SW 1271 (cell line): ENCODE results near the gene SNX24.
"Not testable (repeated sequence)": the region's sequence is repeated elsewhere in the genome, so short reads cannot be mapped to it uniquely, and the experiment has no call there.

Source experiments
- DNase-seq, 2 experiments: peaks; one replicate each; lab custom pipeline; 2025; lab: John Stamatoyannopoulos, UW

SNX24 gene

GRCh38 chr5:122967085-122967484, 121.7 kb downstream of the SNX24 start:
- no peak for DNase-seq

DNA sequence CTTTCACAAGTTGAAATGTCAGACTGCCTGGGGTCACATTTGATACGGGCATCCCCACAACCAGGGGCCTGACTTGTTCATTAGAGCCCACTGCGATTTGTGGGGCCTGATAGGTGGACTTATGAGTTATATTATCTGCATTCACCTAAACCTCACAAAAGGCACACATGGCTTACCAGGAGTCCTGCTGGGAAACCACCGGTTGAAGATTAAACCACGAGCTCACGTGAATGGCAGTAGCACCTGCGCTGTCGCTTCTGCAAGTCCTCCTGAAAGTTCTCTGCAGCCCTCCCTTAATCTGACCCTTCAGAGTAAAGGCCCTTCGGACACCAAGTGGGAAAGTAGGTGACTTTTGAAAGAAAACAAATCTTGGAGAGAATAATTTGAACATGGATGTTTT, 122.2 kb downstream of the SNX24 start:
- DNase-seq, result no peak

GRCh38 chr5:122968056-122968455, 122.6 kb downstream of the SNX24 start:
- DNase-seq, result not testable (repeated sequence)

DNA sequence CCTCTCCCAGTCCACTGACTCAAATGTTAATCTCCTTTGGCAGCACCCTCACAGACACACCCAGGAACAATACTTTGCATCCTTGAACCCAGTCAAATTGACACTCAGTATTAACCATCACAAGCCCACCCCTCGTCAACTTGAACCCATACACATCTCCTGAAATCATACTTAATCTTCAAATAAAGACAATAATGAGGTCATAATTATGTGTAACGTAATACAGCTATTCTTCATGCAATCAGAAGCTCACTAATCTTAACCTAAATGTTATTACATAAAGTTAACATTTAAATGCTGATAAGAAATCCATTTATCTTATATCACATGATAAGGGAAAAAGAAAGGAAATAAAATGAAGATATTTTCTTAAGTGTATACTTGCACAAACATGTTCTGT, 125.9 kb downstream of the SNX24 start:
- DNase-seq, result no peak

DNA sequence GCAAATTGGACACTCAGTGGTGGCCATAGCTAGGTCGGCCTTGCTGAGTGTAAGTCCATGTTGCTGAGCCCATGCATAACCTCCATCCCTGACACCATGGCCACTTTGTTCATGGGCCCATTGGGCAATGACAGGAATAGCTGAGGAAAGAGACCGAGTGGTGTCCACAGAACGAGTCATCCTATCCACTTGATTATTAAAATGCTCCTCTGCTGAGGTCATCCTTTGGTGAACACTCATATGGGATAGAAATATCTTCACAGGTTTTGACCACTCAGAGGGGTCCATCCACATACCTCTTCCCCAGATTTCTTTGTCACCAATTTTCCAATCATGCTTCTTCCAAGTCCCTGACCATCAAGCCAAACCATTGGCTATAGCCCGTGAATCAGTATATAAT, 127.5 kb downstream of the SNX24 start:
- no peak for DNase-seq

DNA sequence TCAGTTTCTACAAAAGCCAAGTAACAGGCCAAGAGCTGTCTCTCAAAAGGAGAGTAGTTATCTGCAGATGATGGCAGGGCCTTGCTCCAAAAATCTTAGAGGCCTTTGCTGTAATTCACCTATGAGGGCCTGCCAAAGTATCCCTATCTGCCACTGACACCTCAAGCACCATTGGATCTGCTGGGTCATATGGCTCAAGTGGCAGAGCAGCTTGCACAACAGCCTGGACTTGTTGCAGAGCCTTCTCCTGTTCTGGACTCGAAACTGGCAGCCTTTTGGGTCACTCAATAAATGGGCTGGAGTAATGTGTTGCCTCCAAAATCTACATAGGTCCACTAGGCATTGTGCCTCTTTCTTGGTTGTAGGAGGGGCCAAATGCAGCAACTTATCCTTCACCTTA, 128.3 kb downstream of the SNX24 start:
- not testable (repeated sequence) for DNase-seq

GRCh38 chr5:122974251-122974650, 128.8 kb downstream of the SNX24 start:
- DNase-seq, result not testable (repeated sequence)

DNA sequence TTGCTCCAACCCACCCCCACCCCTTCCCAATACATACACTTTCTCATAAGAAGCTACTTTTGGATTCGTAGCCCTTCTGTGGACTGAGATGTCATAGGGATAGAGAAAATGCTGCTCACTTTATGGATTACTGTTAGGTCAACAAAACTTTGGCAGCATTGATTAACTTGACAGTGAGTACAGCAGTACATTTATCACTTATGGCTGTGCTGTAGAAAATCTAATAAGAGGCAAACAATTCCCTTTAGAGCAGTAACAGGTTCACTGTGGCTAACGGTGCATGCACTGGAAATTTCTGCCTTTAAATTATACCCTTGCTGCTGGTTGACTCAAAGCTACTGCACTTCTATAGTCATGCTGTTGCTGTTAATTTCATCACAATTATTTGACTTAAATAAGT, 131.9 kb downstream of the SNX24 start:
- DNase-seq, result no peak

- no peak for DNase-seq
These were observed 132.7 kb downstream of the SNX24 start for GRCh38 chr5:122978068-122978467.

DNA sequence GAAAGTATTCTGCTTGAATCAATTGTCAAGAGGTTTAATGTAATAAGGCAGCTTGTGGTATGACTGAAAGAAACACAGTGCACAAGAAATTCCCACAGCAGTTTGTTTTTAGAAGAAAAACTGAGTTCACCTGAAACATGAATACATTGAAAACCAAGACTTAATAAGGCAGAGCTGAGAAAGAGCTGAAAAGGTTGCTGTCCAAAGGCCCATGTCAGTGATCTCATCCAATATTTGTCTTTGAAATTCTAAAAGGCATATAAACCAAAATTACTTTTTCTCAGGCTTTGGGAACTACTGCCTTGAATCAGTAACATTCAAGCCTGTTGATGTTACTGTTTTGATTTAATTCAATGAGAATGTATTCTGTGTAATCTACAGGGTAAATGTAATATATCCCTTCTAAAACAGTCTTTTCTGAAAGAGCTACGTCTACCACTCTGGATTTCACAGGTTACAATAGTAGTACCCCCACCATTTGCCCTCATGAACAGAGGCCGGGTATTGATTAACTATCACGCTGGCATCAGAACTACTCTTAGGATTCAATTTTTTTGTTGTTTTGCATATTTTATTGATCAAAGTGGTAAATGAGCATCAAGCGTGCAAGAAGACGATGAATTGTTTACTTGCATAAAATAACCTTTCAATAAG, 133.4 kb downstream of the SNX24 start:
- DNase-seq, result no peak

- no peak for DNase-seq
These were observed 136.4 kb downstream of the SNX24 start for GRCh38 chr5:122981846-122982245.

GRCh38 chr5:122982376-122982775, 137.0 kb downstream of the SNX24 start:
- no peak for DNase-seq

- DNase-seq, result no peak
These were observed 139.0 kb downstream of the SNX24 start for GRCh38 chr5:122984425-122984824.

DNA sequence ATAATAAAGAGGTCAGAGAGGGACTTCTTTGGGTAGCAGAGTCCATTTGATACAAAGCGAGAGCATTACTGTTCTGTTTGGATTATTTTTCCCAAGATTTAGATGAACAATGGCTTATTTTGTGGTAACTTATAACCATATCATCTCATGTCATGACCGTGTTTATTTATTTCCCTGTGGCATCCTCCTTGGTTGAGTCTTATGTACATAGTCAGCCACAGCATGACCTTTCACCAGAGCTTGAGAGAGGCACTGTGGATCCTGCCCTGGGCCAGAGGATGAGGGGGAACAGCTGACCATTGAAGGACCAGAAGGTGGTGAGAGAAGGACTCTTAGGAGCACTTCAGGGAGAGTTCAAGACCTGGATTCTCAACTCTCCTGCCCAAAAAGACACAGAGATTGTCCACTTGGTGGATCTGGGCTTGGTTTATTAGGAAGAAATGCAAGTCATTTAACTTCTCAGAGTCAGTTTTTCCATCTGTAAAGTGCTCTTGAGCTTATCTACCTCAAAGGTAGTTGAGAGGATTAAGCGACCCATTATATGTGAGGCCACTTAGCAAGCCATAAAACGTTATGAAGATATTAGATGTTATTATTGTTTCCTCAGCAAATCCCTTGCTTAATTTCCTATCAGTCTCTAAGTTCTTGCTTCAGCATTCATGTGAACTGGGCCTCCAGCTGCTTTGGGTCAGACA, 139.7 kb downstream of the SNX24 start:
- DNase-seq, result no peak

GRCh38 chr5:122985954-122986721, 140.7 kb downstream of the SNX24 start:
- DNase-seq, result no peak

DNA sequence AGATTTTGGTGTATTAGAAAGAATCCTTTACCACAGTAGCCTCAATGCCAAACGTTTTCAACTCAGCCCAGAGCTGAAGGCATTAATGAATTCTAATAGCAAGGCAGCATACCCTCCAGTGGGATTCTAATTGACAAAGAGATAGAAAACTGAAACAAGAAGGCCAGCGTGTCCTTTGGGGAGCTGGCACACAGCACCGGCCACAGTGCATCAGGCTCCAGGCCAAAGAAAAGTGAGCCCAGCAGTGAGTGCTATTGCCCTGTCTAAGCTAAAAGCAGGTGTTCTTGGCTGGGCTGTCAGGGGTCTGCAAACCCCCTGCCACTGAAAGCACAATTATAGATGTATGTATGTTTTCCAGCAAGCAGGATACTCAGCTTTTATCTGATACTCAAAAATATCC, 150.7 kb downstream of the SNX24 start:
- no peak for DNase-seq

DNA sequence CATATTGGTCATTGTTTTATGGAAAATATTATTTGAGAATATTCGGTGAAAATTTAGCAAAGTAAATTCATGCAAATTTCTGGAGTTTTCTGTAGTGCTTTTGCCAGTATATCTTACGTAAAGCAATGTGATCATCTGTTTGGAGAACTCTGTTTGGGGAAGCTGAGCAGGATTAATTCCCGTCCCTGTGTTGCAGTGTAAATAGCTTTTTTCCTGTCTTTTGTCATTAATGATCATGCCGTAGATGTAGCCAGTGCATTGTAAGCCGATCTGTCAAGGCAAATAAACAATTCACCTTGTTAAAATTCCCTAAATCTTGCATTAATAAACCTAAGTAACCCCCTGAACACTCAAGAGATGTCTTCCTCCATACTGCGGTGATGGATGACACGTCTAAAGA, 151.9 kb downstream of the SNX24 start:
- DNase-seq, result no peak

DNA sequence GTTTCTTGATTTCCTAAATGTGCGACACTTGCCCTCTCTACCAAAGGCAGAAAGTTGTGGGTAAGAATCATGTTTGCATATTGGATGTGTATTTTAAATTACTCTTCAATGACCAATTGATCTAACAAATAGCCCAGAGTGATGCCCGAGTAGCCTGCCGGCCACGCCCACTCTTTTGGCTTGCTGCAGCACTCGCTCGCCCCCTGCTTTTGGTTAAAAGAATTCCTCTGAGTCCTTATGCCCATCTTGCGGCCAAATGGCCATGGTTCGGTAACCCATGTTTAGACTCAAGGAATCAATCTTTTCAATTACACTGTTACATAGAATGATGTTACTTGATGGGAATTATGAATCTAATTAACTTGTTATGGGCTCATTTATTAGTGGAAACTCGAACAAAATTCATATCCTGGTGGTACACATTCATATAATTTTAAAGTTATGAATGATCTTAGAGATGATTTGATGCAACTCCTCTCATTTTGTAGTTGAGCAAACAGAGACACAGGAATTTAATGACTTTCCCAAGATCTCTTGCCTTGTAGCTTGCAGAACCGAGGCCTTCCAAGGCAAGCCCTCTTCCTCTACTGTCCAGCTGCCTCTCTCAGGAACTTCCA, 154.6 kb downstream of the SNX24 start:
- no peak for DNase-seq

DNA sequence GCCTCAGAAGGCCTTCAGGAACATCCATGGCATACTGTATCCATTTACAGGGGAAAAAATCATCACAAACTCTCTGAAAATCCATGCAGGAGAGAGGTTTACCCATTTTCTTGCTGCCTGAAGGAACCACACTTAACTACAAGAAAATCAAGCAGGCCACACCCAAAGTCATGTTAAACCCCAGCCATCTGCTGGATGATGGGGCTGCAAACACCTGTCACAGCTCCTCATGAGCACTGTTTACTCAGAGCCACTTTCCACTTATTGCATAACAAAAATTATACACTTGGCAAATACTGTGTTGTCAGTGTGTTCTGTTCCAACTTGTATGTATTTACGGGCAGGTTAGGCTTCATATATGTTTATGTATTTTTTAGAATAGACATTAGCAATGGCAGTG, 155.3 kb downstream of the SNX24 start:
- no peak for DNase-seq

DNA sequence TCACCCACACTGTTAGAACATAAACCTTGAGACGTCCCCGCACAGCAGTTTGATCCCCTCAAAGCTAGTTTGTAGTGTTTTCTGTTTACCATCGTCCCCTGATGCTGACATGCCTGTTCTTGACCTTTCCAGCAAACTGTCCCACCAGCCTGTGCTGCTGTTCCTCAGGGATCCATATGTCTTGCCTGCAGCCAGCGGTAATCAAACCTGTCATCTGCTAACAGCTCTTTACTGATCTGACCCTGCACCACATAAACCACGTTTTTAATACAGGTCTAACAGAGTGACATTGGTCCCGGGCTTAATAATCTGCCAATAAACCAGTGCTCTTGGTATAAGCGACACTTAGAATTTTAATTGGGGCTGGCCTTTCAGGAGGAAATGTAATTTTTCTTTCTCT, 156.4 kb downstream of the SNX24 start:
- DNase-seq, result no peak

GRCh38 chr5:123007182-123007581, 161.8 kb downstream of the SNX24 start:
- DNase-seq, result no peak

DNA sequence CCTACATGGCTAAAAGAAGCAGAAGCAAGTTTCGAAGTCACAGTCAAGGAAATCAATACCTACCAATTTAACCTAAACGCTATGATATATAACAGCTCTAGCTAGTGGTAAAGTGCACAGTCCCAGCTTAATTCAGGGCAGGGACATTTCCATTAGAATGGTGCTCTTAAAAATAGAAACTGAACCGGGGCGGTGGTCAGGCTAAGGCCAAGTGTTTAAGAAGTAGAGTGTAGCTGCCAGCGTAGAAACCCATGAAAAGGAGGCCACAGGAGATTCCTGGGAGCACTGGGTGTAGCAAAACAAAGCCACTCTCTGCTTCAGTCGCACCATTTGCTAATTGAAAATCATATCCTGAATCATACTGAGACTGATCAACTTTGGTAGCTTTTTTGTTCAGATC, 162.3 kb downstream of the SNX24 start:
- no peak for DNase-seq

DNA sequence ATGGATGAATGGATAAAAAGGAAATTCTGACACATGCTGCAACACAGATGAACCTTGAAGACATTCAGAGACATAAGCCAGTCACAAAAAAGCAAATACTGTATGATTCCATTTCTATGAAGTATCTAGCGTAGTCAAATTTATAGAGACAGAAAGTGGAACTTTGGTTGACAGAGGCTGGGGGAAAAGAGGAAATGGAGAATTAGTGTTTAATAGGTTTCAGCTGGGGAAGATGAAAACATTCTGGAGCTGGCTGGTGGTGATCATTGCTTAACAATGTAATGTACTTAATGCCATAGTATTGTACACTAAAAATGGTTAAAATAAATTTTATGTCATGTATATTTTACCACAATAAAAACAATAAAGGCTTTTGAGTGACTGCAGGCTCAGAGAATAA, 166.9 kb downstream of the SNX24 start:
- DNase-seq, result no peak
